ENCODE data around the gene CD160. TPM values are rescaled to one million over a fixed set of nuclear protein-coding genes. Genes with fewer than 3 reads are reported as not detected.

CD160 gene
- total and polyA plus RNA-seq, 2 of the 13 experiments (the other 11 are each of a cell fraction or from before 2014, with no cell fraction given): 0.09 TPM; not detected in 1

DNA sequence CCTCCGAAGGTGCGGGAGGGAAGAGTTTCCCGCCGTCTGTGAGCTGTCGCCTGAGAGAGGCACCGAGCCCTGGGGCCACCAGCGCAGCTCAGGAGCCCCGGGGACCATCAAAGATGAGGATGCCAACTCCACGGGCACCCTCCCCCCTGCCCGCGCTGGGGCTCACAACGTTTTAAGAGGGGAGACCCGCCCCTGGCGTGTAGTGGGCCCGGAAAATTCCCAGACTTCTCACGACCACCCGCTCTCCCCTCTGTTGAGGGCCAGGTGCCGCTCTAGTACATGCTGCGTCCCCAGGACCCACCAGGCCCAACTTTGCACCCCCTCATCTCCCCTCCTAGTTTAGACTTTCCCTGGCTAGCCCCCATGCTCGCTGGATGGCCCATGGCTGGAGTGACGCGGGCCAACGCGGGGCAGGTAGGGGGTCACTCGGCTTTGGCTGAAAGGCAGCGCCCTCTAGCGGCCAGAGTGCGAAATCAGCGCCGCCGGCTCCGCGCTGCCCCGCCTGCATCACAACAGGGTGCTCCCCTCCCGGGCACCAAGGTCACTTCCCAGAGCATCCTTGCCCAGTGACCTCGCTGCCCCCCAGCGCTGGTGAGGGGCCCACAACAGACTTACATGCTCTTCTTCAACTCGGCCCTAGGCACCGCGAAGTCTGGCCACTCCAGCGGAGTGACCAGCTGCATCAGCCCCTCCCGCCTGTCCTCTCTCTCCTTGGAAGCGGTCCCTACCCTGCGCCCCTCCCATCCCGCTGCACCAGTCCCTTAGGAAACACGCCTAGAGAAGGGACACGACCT is 1.8 kb downstream of the CD160 start (continued):
- TF ChIP-seq, protein P1, sequence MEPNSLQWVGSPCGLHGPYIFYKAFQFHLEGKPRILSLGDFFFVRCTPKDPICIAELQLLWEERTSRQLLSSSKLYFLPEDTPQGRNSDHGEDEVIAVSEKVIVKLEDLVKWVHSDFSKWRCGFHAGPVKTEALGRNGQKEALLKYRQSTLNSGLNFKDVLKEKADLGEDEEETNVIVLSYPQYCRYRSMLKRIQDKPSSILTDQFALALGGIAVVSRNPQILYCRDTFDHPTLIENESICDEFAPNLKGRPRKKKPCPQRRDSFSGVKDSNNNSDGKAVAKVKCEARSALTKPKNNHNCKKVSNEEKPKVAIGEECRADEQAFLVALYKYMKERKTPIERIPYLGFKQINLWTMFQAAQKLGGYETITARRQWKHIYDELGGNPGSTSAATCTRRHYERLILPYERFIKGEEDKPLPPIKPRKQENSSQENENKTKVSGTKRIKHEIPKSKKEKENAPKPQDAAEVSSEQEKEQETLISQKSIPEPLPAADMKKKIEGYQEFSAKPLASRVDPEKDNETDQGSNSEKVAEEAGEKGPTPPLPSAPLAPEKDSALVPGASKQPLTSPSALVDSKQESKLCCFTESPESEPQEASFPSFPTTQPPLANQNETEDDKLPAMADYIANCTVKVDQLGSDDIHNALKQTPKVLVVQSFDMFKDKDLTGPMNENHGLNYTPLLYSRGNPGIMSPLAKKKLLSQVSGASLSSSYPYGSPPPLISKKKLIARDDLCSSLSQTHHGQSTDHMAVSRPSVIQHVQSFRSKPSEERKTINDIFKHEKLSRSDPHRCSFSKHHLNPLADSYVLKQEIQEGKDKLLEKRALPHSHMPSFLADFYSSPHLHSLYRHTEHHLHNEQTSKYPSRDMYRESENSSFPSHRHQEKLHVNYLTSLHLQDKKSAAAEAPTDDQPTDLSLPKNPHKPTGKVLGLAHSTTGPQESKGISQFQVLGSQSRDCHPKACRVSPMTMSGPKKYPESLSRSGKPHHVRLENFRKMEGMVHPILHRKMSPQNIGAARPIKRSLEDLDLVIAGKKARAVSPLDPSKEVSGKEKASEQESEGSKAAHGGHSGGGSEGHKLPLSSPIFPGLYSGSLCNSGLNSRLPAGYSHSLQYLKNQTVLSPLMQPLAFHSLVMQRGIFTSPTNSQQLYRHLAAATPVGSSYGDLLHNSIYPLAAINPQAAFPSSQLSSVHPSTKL (CRISPR knock-in tag; IDR thresholded peaks at IDR 0.05): peak; percentile 55; the same call in 1 of the 2 replicates
- TF ChIP-seq ZNF251 (CRISPR knock-in tag; IDR thresholded peaks at IDR 0.05): no peak
- no peak for TF ChIP-seq KAT2B (IDR thresholded peaks at IDR 0.05; ENCODE audit: borderline replicate concordance, low read depth, low read length)
- no peak for TF ChIP-seq MEIS1 (CRISPR knock-in tag; IDR thresholded peaks at IDR 0.05; ENCODE audit: borderline replicate concordance)
- TF ChIP-seq, protein P2, sequence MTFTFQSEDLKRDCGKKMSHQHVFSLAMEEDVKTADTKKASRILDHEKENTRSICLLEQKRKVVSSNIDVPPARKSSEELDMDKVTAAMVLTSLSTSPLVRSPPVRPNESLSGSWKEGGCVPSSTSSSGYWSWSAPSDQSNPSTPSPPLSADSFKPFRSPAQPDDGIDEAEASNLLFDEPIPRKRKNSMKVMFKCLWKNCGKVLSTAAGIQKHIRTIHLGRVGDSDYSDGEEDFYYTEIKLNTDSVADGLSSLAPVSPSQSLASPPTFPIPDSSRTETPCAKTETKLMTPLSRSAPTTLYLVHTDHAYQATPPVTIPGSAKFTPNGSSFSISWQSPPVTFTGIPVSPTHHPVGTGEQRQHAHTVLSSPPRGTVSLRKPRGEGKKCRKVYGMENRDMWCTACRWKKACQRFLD (CRISPR knock-in tag; IDR thresholded peaks at IDR 0.05; ENCODE audit: borderline replicate concordance): 0 out of 2 replicates have a peak, but pooled peaks have one; percentile 3
- no peak for TF ChIP-seq LCORL (IDR thresholded peaks at IDR 0.05)
- peak; percentile 66; the same call in 1 of the 2 replicates for TF ChIP-seq LCORL (CRISPR knock-in tag; IDR thresholded peaks at IDR 0.05)
- peak; percentile 38 for TF ChIP-seq GATAD2A (CRISPR knock-in tag; IDR thresholded peaks at IDR 0.05)
- TF ChIP-seq, protein P3, sequence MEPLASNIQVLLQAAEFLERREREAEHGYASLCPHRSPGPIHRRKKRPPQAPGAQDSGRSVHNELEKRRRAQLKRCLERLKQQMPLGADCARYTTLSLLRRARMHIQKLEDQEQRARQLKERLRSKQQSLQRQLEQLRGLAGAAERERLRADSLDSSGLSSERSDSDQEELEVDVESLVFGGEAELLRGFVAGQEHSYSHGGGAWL (CRISPR knock-in tag; IDR thresholded peaks at IDR 0.05): peak; percentile 66; the same call in 1 of the 2 replicates
- TF ChIP-seq, protein P4, sequence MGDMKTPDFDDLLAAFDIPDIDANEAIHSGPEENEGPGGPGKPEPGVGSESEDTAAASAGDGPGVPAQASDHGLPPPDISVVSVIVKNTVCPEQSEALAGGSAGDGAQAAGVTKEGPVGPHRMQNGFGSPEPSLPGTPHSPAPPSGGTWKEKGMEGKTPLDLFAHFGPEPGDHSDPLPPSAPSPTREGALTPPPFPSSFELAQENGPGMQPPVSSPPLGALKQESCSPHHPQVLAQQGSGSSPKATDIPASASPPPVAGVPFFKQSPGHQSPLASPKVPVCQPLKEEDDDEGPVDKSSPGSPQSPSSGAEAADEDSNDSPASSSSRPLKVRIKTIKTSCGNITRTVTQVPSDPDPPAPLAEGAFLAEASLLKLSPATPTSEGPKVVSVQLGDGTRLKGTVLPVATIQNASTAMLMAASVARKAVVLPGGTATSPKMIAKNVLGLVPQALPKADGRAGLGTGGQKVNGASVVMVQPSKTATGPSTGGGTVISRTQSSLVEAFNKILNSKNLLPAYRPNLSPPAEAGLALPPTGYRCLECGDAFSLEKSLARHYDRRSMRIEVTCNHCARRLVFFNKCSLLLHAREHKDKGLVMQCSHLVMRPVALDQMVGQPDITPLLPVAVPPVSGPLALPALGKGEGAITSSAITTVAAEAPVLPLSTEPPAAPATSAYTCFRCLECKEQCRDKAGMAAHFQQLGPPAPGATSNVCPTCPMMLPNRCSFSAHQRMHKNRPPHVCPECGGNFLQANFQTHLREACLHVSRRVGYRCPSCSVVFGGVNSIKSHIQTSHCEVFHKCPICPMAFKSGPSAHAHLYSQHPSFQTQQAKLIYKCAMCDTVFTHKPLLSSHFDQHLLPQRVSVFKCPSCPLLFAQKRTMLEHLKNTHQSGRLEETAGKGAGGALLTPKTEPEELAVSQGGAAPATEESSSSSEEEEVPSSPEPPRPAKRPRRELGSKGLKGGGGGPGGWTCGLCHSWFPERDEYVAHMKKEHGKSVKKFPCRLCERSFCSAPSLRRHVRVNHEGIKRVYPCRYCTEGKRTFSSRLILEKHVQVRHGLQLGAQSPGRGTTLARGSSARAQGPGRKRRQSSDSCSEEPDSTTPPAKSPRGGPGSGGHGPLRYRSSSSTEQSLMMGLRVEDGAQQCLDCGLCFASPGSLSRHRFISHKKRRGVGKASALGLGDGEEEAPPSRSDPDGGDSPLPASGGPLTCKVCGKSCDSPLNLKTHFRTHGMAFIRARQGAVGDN (CRISPR knock-in tag; IDR thresholded peaks at IDR 0.05): peak; percentile 83
- TF ChIP-seq ZNF629 (CRISPR knock-in tag; conservative IDR thresholded peaks at IDR 0.05): 0 out of 2 replicates have a peak, but pooled peaks have one; percentile 19
- TF ChIP-seq, protein P5, sequence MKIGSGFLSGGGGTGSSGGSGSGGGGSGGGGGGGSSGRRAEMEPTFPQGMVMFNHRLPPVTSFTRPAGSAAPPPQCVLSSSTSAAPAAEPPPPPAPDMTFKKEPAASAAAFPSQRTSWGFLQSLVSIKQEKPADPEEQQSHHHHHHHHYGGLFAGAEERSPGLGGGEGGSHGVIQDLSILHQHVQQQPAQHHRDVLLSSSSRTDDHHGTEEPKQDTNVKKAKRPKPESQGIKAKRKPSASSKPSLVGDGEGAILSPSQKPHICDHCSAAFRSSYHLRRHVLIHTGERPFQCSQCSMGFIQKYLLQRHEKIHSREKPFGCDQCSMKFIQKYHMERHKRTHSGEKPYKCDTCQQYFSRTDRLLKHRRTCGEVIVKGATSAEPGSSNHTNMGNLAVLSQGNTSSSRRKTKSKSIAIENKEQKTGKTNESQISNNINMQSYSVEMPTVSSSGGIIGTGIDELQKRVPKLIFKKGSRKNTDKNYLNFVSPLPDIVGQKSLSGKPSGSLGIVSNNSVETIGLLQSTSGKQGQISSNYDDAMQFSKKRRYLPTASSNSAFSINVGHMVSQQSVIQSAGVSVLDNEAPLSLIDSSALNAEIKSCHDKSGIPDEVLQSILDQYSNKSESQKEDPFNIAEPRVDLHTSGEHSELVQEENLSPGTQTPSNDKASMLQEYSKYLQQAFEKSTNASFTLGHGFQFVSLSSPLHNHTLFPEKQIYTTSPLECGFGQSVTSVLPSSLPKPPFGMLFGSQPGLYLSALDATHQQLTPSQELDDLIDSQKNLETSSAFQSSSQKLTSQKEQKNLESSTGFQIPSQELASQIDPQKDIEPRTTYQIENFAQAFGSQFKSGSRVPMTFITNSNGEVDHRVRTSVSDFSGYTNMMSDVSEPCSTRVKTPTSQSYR (CRISPR knock-in tag; IDR thresholded peaks at IDR 0.05; ENCODE audit: borderline replicate concordance): no peak; the same call in 1 of the 2 replicates
- TF ChIP-seq AGO2 (optimal IDR thresholded peaks at IDR 0.05; ENCODE audit: low read depth, low read length): peak; percentile 44
- no peak for TF ChIP-seq WIZ (CRISPR knock-in tag; IDR thresholded peaks at IDR 0.05)
- TF ChIP-seq, protein P6, sequence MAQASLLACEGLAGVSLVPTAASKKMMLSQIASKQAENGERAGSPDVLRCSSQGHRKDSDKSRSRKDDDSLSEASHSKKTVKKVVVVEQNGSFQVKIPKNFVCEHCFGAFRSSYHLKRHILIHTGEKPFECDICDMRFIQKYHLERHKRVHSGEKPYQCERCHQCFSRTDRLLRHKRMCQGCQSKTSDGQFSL (CRISPR knock-in tag; IDR thresholded peaks at IDR 0.05): no peak
